ENCODE measurements around the gene SERTAD3. TPM values are rescaled to one million over a fixed set of nuclear protein-coding genes. Genes with fewer than 3 reads are reported as not detected.
"Not testable (repeated sequence)": the region's sequence is repeated elsewhere in the genome, so short reads cannot be mapped to it uniquely, and the experiment has no call there.

Gene SERTAD3
- total and polyA plus RNA-seq, 2 experiments from 2014 or later = 44.4 to 73.8 TPM

DNA sequence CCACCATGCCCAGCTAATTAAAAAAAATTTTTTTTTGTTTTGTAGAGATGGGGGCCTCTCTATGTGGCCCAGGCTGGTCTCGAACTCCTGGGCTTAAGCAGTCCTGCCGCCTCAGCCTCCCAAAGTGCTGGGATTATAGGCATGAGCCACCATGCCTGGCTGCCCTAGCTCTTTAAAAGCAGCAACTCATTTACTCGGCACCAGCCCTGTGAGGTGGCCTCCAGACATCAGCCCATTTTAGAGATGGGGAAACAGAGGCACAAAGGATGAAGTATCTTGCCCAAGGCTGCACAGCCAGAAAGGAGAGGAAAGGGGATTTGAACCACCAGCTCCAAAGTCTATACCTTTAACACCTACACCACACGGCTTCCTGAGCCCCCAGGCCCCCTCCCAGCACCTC lies 31.3 kb downstream of the SERTAD3 start:
- H3K4me3 ChIP-seq = no peak overlapping the region

DNA sequence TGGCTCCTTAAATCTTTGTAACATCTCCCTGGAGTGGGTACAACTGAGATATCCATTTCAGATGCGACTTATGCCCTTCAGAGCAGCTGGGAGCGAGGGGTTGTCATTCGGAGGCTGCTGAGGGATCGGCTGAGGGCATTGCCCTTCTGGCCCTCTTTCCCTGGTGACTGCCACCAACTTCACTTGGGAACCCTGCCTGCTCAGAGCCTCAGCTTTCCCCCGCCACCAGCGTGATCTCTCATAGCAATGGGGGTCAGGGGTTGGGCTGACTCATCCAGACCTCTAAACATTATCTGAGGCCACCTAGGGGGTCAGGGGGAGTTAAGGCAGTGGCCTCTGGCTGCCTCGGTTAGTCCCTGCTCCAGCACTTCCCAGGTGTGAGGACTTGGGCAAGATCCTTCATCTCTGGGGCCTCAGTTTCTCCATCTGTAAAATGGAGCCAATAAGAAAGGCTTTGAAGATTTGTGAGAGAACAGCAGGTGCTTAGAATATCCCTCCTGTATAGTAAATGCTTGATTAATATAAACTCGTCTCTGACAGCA lies 32.1 kb downstream of the SERTAD3 start:
- Histone ChIP-seq H3K4me3 (no peak overlapping the region), H3K27ac (no peak overlapping the region), H3K9me3 (ENCODE audit: low read depth) (no peaks in the 10 kb centered on the region), H3K27me3 (no peaks in the 10 kb centered on the region), H3K36me3 (no peaks in the 10 kb centered on the region), H3K4me1 (ENCODE audit: low read depth) (peaks cover 18% of the 10 kb centered on the region)
- TF ChIP-seq, protein P1, sequence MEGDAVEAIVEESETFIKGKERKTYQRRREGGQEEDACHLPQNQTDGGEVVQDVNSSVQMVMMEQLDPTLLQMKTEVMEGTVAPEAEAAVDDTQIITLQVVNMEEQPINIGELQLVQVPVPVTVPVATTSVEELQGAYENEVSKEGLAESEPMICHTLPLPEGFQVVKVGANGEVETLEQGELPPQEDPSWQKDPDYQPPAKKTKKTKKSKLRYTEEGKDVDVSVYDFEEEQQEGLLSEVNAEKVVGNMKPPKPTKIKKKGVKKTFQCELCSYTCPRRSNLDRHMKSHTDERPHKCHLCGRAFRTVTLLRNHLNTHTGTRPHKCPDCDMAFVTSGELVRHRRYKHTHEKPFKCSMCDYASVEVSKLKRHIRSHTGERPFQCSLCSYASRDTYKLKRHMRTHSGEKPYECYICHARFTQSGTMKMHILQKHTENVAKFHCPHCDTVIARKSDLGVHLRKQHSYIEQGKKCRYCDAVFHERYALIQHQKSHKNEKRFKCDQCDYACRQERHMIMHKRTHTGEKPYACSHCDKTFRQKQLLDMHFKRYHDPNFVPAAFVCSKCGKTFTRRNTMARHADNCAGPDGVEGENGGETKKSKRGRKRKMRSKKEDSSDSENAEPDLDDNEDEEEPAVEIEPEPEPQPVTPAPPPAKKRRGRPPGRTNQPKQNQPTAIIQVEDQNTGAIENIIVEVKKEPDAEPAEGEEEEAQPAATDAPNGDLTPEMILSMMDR (IDR thresholded peaks at IDR 0.05; ENCODE audit: low read depth, low read length) = no peak
- DNase-seq (ENCODE audit: low read depth in 1 of 2, low spot score in 1 of 2) = no peak

More for the DNA sequence above, 31.3 kb downstream of the SERTAD3 start:
- Histone ChIP-seq H3K9me3 (ENCODE audit: low read depth) (no peaks in the 10 kb centered on the region), H3K36me3 (no peaks in the 10 kb centered on the region), H3K4me1 (ENCODE audit: low read depth) (peaks cover 22% of the 10 kb centered on the region), H3K27ac (no peak overlapping the region), H3K27me3 (no peaks in the 10 kb centered on the region)
- no peak for DNase-seq (ENCODE audit: low read depth in 1 of 2, low spot score in 1 of 2)
- TF ChIP-seq, protein P1 (IDR thresholded peaks at IDR 0.05; ENCODE audit: low read depth, low read length) = no peak

DNA sequence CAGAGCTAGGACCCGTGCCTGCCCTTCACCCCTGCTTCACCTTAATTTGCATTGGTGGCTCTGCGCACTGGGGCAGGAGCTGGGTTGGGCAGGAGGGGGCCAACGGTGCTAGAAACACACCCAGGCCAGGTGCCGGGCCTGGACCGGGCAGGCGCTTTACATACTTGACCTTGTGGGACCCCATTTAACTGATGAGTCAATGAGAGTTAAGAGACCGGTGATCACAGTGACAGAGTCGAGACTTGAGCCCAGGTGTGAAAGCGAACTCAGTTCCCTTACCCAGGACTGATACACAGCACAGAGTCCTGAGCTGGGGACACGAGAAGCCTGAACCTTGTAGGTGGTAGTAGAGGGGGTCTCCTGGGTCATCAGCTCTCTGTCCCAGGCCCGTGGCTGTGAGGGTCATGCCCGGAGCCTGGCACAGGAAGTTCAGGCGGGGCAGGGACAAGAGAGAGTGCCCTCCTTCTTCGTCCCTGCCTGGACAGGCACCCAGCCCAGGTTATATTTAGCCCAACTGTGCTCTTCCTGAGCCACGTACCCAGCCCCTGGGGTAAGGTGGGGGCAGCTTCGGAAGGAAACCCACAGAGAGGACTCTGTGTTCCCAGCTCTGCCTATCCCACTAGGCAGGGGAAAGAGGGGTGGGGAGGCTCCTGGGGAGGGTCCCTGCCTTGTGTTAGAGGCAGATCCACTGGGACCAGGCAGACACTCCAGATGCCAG lies 32.9 kb downstream of the SERTAD3 start:
- TF ChIP-seq, protein P1 (IDR thresholded peaks at IDR 0.05; ENCODE audit: low read depth, low read length) = no peak
- Histone ChIP-seq H3K4me3 (no peak overlapping the region), H3K36me3 (no peaks in the 10 kb centered on the region), H3K9me3 (ENCODE audit: low read depth) (no peaks in the 10 kb centered on the region), H3K4me1 (ENCODE audit: low read depth) (peaks cover 15% of the 10 kb centered on the region), H3K27ac (peak overlapping the region; percentile 53), H3K27me3 (no peaks in the 10 kb centered on the region)
- DNase-seq (ENCODE audit: low read depth in 1 of 2, low spot score in 1 of 2) = no peak

DNA sequence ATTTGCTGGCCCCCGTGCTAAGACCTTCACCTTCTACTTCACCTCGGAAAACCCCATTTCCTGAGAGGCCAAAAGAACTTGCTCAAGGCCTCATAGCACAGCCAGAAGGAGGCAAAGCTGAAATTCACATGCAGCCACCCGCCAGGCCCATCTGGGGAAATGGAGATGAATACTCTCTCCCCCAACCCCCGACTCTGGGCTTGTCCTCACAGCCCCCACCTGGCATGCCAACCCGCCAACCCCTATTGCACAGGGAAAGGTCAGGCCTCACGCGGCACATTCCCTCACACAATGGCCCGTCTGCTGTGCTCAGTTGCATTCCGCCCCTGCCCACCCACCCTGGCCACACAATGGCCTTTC lies 34.1 kb downstream of the SERTAD3 start:
- DNase-seq (ENCODE audit: low read depth in 1 of 2, low spot score in 1 of 2) = no peak
- no peaks in the 10 kb centered on the region for H3K36me3 ChIP-seq
- TF ChIP-seq, protein P1 (IDR thresholded peaks at IDR 0.05; ENCODE audit: low read depth, low read length) = no peak
- no peak overlapping the region for H3K4me3 ChIP-seq
- H3K9me3 ChIP-seq (ENCODE audit: low read depth) = no peaks in the 10 kb centered on the region
- peaks cover 15% of the 10 kb centered on the region for H3K4me1 ChIP-seq (ENCODE audit: low read depth)
- no peaks in the 10 kb centered on the region for H3K27me3 ChIP-seq
- no peak overlapping the region for H3K27ac ChIP-seq

DNA sequence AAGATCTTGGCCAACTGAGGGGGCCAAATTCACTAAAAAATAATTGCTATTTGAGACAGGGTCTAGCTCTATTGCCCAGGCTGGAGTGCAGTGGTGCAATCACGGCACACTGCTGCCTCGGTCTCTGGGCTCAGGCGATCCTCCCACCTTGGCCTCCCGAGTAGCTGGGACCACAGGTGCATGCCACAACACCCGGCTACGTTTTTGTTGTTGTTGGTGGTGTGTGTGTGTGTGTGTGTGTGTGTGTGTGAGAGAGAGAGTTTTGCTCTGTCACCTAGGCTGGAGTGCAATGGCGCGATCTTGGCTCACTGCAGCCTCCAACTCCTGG lies 35.6 kb downstream of the SERTAD3 start:
- H3K9me3 ChIP-seq (ENCODE audit: low read depth); H3K36me3 ChIP-seq; H3K27me3 ChIP-seq; H3K4me3 ChIP-seq; DNase-seq (ENCODE audit: low read depth in 1 of 2, low spot score in 1 of 2); H3K27ac ChIP-seq: not testable (repeated sequence)
- H3K4me1 ChIP-seq (ENCODE audit: low read depth) = peaks cover 14% of the 10 kb centered on the region

DNA sequence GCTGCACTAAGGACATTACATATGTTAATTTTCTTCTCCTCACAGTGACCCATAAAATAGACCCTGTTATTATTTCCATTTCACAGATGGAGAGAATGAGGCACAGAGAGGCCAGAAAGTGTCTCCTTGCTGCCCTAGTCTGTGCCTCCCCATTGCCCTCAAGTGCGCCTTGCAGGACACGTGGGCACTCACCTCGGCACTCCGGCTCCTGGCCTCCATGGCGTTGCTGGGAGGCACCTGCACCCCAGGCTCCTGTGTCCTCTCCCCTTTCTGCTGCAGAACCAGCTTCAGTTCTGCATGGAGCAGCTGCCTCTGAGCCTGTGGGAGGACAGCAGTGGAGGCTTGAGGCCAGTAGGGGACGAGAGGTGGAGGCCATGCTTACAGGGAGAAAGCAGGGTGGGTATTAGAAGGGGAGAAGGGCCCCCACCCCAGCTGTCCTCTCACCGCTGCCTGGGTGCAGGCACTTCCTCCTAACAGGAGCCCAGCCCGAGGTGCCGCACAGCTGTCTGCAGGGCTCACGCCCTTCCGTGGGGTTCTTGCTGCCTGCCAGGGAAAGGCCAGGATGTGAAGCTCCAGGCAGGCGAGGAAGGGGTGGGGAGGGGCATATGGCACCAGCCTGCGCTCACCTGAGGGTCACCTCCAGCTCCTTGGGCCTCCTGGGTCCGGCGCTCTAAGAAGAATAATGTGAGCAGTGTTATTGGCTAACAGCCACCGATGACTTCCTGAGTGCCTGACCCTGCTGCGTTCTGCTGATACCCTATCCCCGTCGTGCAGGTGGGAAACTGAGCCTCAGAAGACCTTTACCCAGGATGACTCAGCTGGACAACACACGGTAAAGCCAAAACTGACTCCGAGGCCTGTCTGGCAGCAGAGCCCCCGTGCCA lies 36.2 kb downstream of the SERTAD3 start:
- Histone ChIP-seq H3K27me3 (no peaks in the 10 kb centered on the region), H3K36me3 (no peaks in the 10 kb centered on the region), H3K9me3 (ENCODE audit: low read depth) (no peaks in the 10 kb centered on the region), H3K4me1 (ENCODE audit: low read depth) (peaks cover 12% of the 10 kb centered on the region), H3K27ac (no peak overlapping the region), H3K4me3 (no peak overlapping the region)
- DNase-seq (ENCODE audit: low read depth in 1 of 2, low spot score in 1 of 2) = no peak
- TF ChIP-seq, protein P1 (IDR thresholded peaks at IDR 0.05; ENCODE audit: low read depth, low read length) = no peak

All from cardiac muscle cell (in vitro differentiated cells and primary cell).